Astrocyte of the hippocampus (primary cell): Measurements from ENCODE around the gene B3GAT2.
"Not testable (repeated sequence)": the region's sequence is repeated elsewhere in the genome, so short reads cannot be mapped to it uniquely, and the experiment has no call there.

ENCODE experiments used
- DNase-seq: peaks from one replicate; pipeline ENCODE4 v3.0.0; 2011; ENCODE audit warnings: low read depth, low spot score

B3GAT2 gene

DNA sequence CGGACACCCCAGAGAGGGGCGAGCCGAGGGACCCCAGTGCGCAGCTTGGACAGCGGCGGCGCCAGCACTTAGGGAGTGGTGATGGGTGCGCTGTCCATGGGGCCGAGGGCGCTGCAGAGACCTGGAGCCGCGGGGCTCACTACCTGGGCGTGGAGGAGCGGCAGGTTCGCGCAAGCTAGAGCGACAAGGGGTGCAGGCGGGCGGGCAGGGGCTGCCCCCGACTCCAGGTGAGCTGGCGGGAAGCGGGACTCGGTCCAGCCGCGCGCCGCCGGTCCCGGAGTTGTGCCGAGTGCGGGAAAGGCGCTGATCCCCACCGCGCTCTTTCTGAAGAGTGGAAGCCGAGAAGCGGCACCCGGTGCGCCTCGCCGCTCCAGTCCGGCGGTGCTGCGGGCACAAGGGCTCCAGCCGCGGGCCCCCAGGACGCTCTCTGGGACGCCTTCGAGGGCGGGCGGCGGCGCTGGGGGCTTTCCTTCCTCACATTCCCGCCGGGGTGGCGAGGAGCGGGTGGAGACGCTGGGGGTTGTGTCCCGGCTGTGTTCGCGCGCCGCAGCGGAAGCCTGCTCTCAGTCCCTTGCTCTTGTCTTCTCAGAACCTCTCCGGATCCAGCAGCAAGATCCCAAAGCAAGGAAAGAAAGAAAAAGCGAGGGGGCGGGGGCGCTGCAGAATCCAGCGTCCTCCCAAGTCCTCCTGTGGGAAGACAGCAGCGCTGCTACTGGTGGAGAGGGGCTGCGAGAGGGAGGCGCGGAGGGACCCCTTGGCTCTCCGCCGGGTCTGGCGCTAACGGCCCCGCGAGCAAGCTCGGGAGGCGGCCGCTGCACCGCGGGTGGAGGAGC, at the start of gene B3GAT2:
Gene B3GAT2 (minus strand): TSS at position 610 of the 833 bp plus-strand sequence. CDS start 631 bp downstream, outside the sequence.
- DNase-seq, result peak; percentile 50

- DNase-seq, result no peak
Measured at GRCh38 chr6:70998148-70998547, 41.3 kb upstream of the B3GAT2 start.

GRCh38 chr6:70997379-70997778, 40.5 kb upstream of the B3GAT2 start:
- no peak for DNase-seq

DNA sequence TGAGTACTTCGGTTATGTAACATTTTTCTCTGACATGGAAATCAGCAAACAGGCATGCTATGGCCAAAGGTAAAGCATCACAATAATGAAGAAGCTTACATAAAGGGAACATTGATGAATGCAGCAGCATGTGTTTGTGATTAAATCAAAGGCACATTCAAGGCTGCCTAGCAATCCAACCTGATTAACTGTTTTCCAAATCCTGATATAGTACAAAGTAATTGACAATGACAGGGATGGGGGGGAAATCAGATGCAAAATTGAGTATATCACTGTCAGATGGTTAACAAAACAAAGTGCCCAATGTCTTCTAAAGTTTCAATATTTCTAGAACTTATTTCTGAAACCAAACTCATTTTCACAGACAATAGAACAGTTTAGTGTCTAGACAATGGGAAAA, 39.2 kb upstream of the B3GAT2 start:
- no peak for DNase-seq

- no peak for DNase-seq
Measured at GRCh38 chr6:70995411-70995810, 38.6 kb upstream of the B3GAT2 start.

- DNase-seq, result no peak
Measured at GRCh38 chr6:70991253-70991652, 34.4 kb upstream of the B3GAT2 start.

GRCh38 chr6:70985156-70985555, 28.3 kb upstream of the B3GAT2 start:
- no peak for DNase-seq

GRCh38 chr6:70982747-70983146, 25.9 kb upstream of the B3GAT2 start:
- DNase-seq, result no peak

DNA sequence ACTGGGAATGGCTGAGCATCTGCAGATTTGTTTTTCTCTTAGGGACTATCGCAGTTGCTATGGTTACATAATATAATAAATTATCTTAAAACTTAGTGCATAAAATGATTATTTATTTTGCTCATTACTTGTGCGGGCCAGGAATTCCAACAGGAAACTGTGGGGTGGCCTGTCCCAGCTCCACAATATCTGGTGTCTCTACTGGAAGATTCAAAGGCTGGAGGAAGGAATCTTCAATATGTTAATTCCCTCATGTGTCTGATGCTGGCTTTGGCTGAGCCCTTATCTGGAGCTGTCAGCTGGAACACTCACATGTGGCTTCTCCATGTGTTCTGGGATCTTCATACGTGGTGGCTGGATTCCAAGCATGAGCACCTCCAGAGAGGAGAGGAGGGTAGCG, 23.9 kb upstream of the B3GAT2 start:
- no peak for DNase-seq

- DNase-seq, result no peak
Measured at GRCh38 chr6:70973604-70974003, 16.7 kb upstream of the B3GAT2 start.

DNA sequence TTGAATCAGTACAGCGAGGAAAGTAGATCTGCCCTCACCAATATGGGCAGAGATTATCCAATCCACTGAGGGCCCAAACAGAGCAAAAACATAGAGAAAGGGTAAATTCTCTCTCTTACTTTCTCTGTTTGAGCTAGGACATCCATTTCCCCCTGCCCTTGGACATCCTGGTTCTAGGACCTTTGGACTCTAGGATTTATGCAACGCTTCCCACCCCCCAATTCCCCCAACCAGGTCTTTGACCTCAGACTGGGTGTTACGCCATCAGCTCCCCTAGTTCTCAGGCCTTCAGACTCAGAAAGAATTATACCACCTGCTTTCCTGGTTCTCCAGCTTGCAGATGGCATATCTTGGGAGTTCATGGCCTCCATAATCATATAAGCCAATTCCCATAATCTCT, 10.2 kb upstream of the B3GAT2 start:
- no peak for DNase-seq

- DNase-seq, result no peak
Measured at GRCh38 chr6:70957284-70957617, 391 bp upstream of the B3GAT2 start.

GRCh38 chr6:70956191-70956450, 739 bp downstream of the B3GAT2 start:
- no peak for DNase-seq

DNA sequence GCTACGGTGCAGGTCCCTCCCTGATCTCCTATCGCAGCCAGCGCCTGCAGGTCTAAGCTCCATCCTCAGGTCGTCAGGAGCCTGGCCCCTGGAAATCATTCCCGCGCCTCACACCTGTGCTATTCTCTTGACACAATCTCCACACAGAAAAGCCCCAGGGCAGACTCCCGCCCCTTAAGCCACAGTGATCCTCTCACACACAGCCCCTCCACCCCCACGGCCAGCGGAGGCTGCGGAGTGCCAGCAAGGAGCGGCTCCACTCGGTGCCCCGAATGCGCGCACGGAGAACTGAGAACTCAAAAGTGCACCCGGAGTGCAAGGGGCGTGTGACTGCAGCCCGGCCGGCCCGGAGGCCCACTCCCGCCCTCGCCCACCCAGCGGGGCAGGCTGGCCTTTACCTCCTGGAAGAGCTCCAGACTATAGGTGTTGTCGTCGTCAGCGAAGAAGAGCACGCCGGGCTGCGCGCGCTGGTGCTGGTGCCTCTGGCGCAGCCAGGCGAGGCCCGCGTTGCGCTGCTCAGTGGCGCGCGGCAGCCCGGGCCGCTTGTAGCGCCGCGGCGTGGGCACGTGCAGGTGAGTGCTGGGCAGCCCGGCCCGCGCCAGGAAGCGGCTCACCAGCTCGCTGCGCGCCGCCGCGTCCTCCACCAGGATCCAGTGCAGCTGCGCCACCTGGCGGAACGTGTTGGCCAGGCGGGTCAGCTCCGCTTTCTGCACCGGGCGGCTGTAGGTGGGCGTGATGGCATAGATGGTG, 1.2 kb downstream of the B3GAT2 start:
- peak; percentile 93 for DNase-seq

DNA sequence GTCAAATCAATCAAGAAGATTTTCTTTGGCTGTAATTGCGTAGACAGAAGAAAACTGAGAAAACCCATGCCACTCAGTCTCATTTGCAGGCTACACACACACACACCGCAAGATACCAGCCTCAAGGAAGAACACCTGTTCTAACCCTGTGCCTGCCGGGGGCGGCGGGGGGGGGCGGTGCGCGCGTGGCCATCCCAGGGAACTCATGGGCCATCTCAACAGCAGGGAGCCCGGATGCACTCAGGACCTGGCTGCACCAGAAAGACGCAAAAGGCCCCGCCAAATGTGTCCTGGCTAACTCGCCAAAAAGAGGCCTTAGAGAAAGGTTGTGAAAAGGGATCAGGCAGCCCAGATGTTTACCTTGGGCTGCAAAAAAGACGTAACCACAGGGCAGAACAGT, 2.1 kb downstream of the B3GAT2 start:
- DNase-seq, result no peak

DNA sequence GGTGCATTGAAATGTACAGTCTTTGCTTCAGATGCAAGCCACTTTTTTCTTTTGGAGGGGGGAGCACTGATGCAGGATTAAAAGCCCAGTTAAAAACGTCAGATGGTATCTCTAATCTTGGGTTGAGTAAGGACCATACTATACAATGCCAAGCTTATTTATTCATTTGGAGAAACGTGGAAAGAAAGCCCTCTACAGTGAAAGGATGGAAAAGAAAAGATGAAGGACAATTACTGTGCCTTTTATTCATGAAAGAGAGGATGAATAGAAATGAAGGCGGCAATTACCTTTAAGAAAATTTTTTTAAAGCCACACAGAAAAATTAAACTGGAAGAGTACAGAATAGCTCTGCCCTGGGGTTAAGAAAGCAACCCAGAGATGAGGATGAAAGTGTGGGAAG, 2.7 kb downstream of the B3GAT2 start:
- DNase-seq, result no peak

DNA sequence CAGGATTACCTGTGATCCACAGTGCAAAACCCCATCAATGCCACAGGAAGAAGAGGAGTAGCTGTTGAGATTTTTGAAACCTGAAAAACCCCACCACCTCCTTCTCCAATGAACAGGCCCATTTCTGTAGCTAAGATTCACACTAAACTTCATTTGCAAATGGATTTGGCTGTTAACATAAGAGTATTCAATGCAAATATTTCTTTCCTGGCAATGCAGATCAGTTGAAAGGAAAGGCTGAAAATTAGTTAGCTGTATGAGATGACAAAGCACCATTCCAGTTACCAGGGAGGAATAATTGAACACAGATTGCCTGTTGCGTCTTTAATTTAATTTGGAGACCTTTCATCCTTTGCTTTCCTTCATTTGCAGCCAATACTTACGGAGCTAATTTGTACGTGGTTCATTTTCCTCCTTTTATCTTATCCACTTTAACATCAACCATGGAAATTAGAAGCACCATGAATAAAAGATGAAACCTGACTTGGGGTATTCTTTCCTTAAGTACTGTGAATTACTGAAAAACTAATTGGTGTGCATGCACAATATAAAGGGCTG, 4.2 kb downstream of the B3GAT2 start:
- DNase-seq, result no peak

- not testable (repeated sequence) for DNase-seq
Measured at GRCh38 chr6:70944321-70944720, 12.5 kb downstream of the B3GAT2 start.

- DNase-seq, result no peak
Measured at GRCh38 chr6:70933853-70934252, 23.0 kb downstream of the B3GAT2 start.

GRCh38 chr6:70905742-70906141, 51.1 kb downstream of the B3GAT2 start:
- DNase-seq, result no peak

GRCh38 chr6:70903665-70904452, 53.0 kb downstream of the B3GAT2 start:
- DNase-seq, result no peak

DNA sequence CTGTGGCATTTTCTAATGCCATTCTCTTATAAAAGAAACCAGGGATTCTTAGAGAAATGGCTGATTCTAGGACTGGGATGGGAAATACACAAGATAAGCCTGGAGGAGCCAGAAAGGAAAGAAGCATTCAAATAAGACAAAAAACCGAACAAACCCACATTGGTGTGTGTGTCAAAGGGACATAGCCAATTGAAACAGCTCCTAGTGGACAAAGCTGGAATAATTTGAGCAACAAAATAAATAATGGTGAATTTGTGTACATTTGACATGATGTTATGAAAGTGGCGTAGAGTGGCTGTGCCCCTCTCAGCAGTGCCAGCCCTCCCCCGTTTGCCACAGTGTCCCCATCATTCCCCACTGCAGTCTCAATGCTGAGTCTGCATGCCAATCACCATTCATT, 55.5 kb downstream of the B3GAT2 start:
- no peak for DNase-seq
